ENCODE measurements around the gene ALKBH8.

Gene ALKBH8, protein sequence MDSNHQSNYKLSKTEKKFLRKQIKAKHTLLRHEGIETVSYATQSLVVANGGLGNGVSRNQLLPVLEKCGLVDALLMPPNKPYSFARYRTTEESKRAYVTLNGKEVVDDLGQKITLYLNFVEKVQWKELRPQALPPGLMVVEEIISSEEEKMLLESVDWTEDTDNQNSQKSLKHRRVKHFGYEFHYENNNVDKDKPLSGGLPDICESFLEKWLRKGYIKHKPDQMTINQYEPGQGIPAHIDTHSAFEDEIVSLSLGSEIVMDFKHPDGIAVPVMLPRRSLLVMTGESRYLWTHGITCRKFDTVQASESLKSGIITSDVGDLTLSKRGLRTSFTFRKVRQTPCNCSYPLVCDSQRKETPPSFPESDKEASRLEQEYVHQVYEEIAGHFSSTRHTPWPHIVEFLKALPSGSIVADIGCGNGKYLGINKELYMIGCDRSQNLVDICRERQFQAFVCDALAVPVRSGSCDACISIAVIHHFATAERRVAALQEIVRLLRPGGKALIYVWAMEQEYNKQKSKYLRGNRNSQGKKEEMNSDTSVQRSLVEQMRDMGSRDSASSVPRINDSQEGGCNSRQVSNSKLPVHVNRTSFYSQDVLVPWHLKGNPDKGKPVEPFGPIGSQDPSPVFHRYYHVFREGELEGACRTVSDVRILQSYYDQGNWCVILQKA

GRCh38 chr11:107565219-107565937, at the start of gene ALKBH8:
TSS of gene ALKBH8 (minus strand) at chr11:107565735. CDS start at chr11:107560893, 4,842 bp downstream.
- H3K4me3 ChIP-seq: peak within 1 kb of the TSS; percentile 88
- H3K4me1 ChIP-seq: peaks cover 48% of the 10 kb centered on the region
- no peaks in the 10 kb centered on the region for H3K27me3 ChIP-seq
- H4K20me1 ChIP-seq: no peaks in the 10 kb centered on the region
- H3K9ac ChIP-seq: peak within 1 kb of the TSS; percentile 86
- no peaks in the 10 kb centered on the region for H3K36me3 ChIP-seq
- no peak for TF ChIP-seq Cebpa-rat (IDR thresholded peaks at IDR 0.05)
- no peaks in the 10 kb centered on the region for H3K9me3 ChIP-seq
- H3K4me2 ChIP-seq: peak within 1 kb of the TSS; percentile 82
- H3K27ac ChIP-seq: peak within 1 kb of the TSS; percentile 89

DNA sequence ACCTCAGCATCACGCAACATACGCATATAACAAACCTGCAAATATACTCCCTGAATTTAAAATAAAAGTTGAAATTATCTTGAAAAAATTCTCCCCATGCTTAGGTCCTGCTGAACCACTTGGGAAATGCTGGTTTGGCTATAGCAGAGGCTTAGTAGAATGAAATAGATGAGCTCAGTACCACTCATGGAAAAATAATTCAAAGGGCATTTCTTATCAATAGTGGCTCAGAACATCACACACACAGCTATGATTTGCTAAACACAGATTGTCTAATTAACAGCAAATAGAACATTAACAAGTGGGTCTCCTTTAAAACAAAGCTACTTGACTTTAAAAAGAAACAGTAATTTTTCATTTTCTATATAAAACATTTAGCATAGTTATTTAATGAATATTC, 46.9 kb upstream of the ALKBH8 start:
- Histone ChIP-seq H3K4me1 (no peaks in the 10 kb centered on the region), H3K27me3 (no peaks in the 10 kb centered on the region), H3K9ac (no peak overlapping the region), H3K4me2 (no peak overlapping the region), H3K36me3 (no peaks in the 10 kb centered on the region), H3K4me3 (no peak overlapping the region), H4K20me1 (no peaks in the 10 kb centered on the region), H3K27ac (no peak overlapping the region), H3K9me3 (no peaks in the 10 kb centered on the region)
- no peak for TF ChIP-seq Cebpa-rat (IDR thresholded peaks at IDR 0.05)

GRCh38 chr11:107609400-107610218, 44.1 kb upstream of the ALKBH8 start:
- H4K20me1 ChIP-seq: no peaks in the 10 kb centered on the region
- H3K9ac ChIP-seq: no peak overlapping the region
- no peaks in the 10 kb centered on the region for H3K27me3 ChIP-seq
- no peak overlapping the region for H3K4me2 ChIP-seq
- H3K4me1 ChIP-seq: no peaks in the 10 kb centered on the region
- no peak overlapping the region for H3K4me3 ChIP-seq
- no peak overlapping the region for H3K27ac ChIP-seq
- no peak for TF ChIP-seq Cebpa-rat (IDR thresholded peaks at IDR 0.05)
- no peaks in the 10 kb centered on the region for H3K9me3 ChIP-seq
- H3K36me3 ChIP-seq: no peaks in the 10 kb centered on the region

- H3K9ac ChIP-seq: no peak overlapping the region
- no peak overlapping the region for H3K4me2 ChIP-seq
- H4K20me1 ChIP-seq: no peaks in the 10 kb centered on the region
- no peak for TF ChIP-seq Cebpa-rat (IDR thresholded peaks at IDR 0.05)
- no peaks in the 10 kb centered on the region for H3K36me3 ChIP-seq
- no peak overlapping the region for H3K27ac ChIP-seq
- H3K27me3 ChIP-seq: no peaks in the 10 kb centered on the region
- H3K4me3 ChIP-seq: no peak overlapping the region
- no peaks in the 10 kb centered on the region for H3K4me1 ChIP-seq
- no peaks in the 10 kb centered on the region for H3K9me3 ChIP-seq
These were observed 43.3 kb upstream of the ALKBH8 start for GRCh38 chr11:107608809-107609208.

DNA sequence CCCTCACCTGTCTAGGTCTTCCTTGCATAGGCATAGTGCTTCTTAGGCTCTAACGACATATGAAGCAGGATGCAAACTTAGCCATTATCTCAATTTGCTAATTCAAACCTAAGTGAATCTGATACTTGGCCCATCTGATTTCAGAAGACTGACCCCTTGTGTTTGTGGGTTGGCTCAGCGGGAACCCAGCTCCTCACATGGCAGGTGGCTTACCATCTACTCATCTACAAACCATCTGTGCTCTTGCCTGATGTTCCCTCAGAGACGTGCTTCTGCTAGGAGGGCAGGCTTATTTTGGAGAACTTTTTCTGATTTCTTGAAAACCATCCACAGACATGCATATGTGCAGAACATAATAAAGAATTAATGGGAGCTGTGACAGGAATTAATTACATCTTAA, 40.6 kb upstream of the ALKBH8 start:
- H3K9ac ChIP-seq: no peak overlapping the region
- no peaks in the 10 kb centered on the region for H3K36me3 ChIP-seq
- H3K4me1 ChIP-seq: no peaks in the 10 kb centered on the region
- no peak overlapping the region for H3K27ac ChIP-seq
- no peak overlapping the region for H3K4me3 ChIP-seq
- no peaks in the 10 kb centered on the region for H3K27me3 ChIP-seq
- H4K20me1 ChIP-seq: no peaks in the 10 kb centered on the region
- H3K9me3 ChIP-seq: no peaks in the 10 kb centered on the region
- no peak overlapping the region for H3K4me2 ChIP-seq
- no peak for TF ChIP-seq Cebpa-rat (IDR thresholded peaks at IDR 0.05)

- no peak overlapping the region for H3K4me2 ChIP-seq
- no peaks in the 10 kb centered on the region for H3K36me3 ChIP-seq
- H3K4me3 ChIP-seq: no peak overlapping the region
- no peak overlapping the region for H3K9ac ChIP-seq
- H3K27me3 ChIP-seq: no peaks in the 10 kb centered on the region
- no peaks in the 10 kb centered on the region for H3K9me3 ChIP-seq
- no peaks in the 10 kb centered on the region for H4K20me1 ChIP-seq
- H3K27ac ChIP-seq: no peak overlapping the region
- TF ChIP-seq Cebpa-rat (IDR thresholded peaks at IDR 0.05): no peak
- no peaks in the 10 kb centered on the region for H3K4me1 ChIP-seq
These were observed 39.8 kb upstream of the ALKBH8 start for GRCh38 chr11:107605061-107606006.

DNA sequence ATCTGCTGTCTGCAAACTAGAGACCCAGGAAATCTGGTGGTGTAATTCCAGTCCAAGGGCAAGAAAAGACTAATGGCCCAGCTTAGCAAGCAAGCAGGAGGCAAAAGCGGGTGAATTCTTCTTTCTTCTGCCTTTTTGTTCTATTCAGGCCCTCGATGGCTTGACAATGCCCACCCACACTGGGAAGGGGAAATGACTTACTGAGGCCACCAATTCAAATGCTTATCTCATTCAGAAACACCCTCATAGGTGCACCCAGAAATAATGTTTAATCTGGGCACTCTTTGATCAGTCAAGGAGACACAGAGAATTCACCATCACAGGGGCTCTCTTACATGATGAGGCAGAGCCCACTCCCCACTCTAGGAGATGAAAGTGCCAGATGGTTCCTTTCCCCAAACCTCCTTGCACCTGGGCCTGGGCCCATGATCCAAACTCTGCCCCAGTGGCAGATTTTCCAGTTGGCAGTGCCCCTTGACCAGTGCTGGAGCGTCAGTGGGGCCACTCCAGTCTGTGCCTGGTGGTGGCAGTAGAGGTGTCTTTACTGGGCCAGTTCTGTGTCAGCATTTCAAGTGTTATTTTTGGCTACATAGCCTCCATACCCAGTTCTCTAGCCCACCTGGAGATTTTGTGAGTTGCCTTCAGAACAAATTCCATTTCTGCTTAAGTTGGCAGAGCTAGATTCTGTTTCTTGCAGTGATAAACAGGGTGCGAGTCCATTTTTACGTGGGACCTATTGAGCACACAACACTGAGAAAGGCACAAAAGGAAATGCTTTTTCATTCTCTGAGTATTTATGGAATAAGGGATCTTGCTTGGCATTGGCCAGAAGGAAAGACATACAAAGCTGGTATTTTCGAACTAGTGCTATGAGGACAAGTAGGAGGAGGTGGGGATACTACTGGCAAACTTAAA, 32.9 kb upstream of the ALKBH8 start:
- no peak overlapping the region for H3K27ac ChIP-seq
- no peak for TF ChIP-seq Cebpa-rat (IDR thresholded peaks at IDR 0.05)
- H3K36me3 ChIP-seq: no peaks in the 10 kb centered on the region
- H3K9ac ChIP-seq: no peak overlapping the region
- no peaks in the 10 kb centered on the region for H3K9me3 ChIP-seq
- no peaks in the 10 kb centered on the region for H3K4me1 ChIP-seq
- H3K4me2 ChIP-seq: no peak overlapping the region
- H4K20me1 ChIP-seq: no peaks in the 10 kb centered on the region
- H3K4me3 ChIP-seq: no peak overlapping the region
- no peaks in the 10 kb centered on the region for H3K27me3 ChIP-seq

DNA sequence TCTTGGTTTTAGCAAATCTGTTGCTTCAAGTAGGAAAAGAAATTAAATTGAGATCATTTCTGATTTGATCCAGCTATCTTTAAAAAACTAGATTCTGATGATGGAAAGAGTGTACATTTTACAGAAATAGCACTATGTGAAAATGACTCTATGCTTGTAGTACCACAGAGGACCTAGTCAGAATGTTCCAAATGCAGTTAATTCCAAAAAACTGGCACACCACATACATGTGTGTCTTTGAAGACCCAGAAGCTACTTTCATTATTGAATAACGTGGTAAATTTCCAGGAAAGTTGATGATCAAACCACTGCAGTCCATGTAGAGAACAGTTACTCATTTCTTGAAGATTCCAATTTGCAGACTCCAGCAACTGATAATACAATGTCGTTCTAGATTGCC, 29.2 kb upstream of the ALKBH8 start:
- no peak for TF ChIP-seq Cebpa-rat (IDR thresholded peaks at IDR 0.05)
- peaks cover 11% of the 10 kb centered on the region for H3K4me1 ChIP-seq
- H3K9me3 ChIP-seq: no peaks in the 10 kb centered on the region
- H4K20me1 ChIP-seq: no peaks in the 10 kb centered on the region
- H3K4me3 ChIP-seq: no peak overlapping the region
- no peak overlapping the region for H3K27ac ChIP-seq
- no peaks in the 10 kb centered on the region for H3K36me3 ChIP-seq
- H3K4me2 ChIP-seq: no peak overlapping the region
- H3K9ac ChIP-seq: no peak overlapping the region
- peaks cover 29% of the 10 kb centered on the region for H3K27me3 ChIP-seq
